Hepatocyte (in vitro differentiated cells): ENCODE results near the gene SH3BGRL3. TPM values are rescaled to one million over a fixed set of nuclear protein-coding genes. Genes with fewer than 3 reads are reported as not detected.
"Not testable (repeated sequence)": the region's sequence is repeated elsewhere in the genome, so short reads cannot be mapped to it uniquely, and the experiment has no call there.

Experiments used
- DNase-seq: peaks from one replicate; pipeline ENCODE4 v3.0.0-alpha.2; 2016; ENCODE audit warnings: low spot score
- H2AFZ ChIP-seq: fragments of 200-600 bp; sonication (generic); 2 replicates; pipeline ENCODE4 v1.6.0; 2016; ENCODE audit warnings: antibody characterized with exemption, mild to moderate bottlenecking
- H3K27ac ChIP-seq: fragments of 200-600 bp; sonication (generic); 2 replicates; pipeline ENCODE4 v1.5.1; 2016; ENCODE audit warnings: mild to moderate bottlenecking
- H3K27me3 ChIP-seq: fragments of 200-600 bp; sonication (generic); 2 replicates; pipeline ENCODE4 v1.6.1; 2016
- H3K36me3 ChIP-seq: fragments of 200-600 bp; sonication (generic); replicated peaks from 2 replicates; pipeline ENCODE4 v1.5.1; 2016; ENCODE audit warnings: low read depth; ENCODE audit not compliant: insufficient read depth
- H3K4me1 ChIP-seq: fragments of 200-600 bp; sonication (generic); 2 replicates; pipeline ENCODE4 v1.5.1; 2016; ENCODE audit warnings: mild to moderate bottlenecking, moderate library complexity; ENCODE audit not compliant: insufficient read depth
- H3K4me2 ChIP-seq: fragments of 200-600 bp; sonication (generic); 2 replicates; pipeline ENCODE4 v1.6.0; 2016
- H3K4me3 ChIP-seq: fragments of 200-600 bp; sonication (generic); 2 replicates; pipeline ENCODE4 v1.5.1; 2016; ENCODE audit warnings: mild to moderate bottlenecking
- H3K79me2 ChIP-seq: fragments of 200-600 bp; sonication (generic); 2 replicates; pipeline ENCODE4 v1.6.0; 2017; ENCODE audit warnings: mild to moderate bottlenecking
- H3K9me2 ChIP-seq: fragments of 200-600 bp; sonication (generic); replicated peaks from 2 replicates; pipeline ENCODE4 v1.6.0; 2017; ENCODE audit warnings: mild to moderate bottlenecking; ENCODE audit not compliant: insufficient read depth
- H3K9me3 ChIP-seq: fragments of 200-600 bp; sonication (generic); 2 replicates; pipeline ENCODE4 v1.5.1; 2016; ENCODE audit warnings: low read depth, mild to moderate bottlenecking
- H4K20me1 ChIP-seq: fragments of 200-600 bp; sonication (generic); 2 replicates; pipeline ENCODE4 v1.6.0; 2016; ENCODE audit warnings: mild to moderate bottlenecking; ENCODE audit not compliant: insufficient read depth, poor library complexity, severe bottlenecking
- EZH2phosphoT487 ChIP-seq: fragments of 200-600 bp; sonication (generic); IDR thresholded peaks from one replicate; pipeline ENCODE4 v1.6.1; 2018; ENCODE audit warnings: antibody characterized with exemption, mild to moderate bottlenecking, low read depth, moderate library complexity; ENCODE audit not compliant: unreplicated experiment, severe bottlenecking
- WGBS: methylation state at CpG from one replicate; pipeline ENCODE4 v1.1.6; 2016; ENCODE audit warnings: low lambda C conversion rate; ENCODE audit errors: missing lambda C conversion rate; 5-methylcytosine and 5-hydroxymethylcytosine counted together
- polyA plus RNA-seq: library from polyadenylated mRNA; unstranded; fragments of >200 nt; fragmentation: Nextera tagmentation; extraction: Ambion mirVana; gene quantifications from 2 replicates; pipeline ENCODE4 v1.2.1, GENCODE V29; 2016
- total RNA-seq: library from RNA; depleted of rRNA; stranded (reverse); fragments of >200 nt; gene quantifications from 2 replicates; pipeline ENCODE4 v1.2.3, GENCODE V29; 2014
- TF ChIP-seq, protein P1 (sequence below): fragments of 200-600 bp; sonication (generic); IDR thresholded peaks from 2 replicates; pipeline ENCODE4 v1.5.1; 2016; ENCODE audit warnings: antibody characterized with exemption, mild to moderate bottlenecking; ENCODE audit not compliant: poor library complexity

SH3BGRL3 gene
- total RNA-seq (35.9 and 36.6 TPM in 2 replicates), polyA plus RNA-seq (411 and 420 TPM in 2 replicates)

GRCh38 chr1:26279456-26280332 lies at the start of gene SH3BGRL3:
Gene SH3BGRL3, plus strand, starts transcription at chr1:26280086. Its CDS starts 70 bp downstream, at chr1:26280156.
- Histone ChIP-seq H3K4me1 (peaks cover 61% of the 10 kb centered on the region), H3K27me3 (no peaks in the 10 kb centered on the region), H3K36me3 (no peaks in the 10 kb centered on the region), H3K79me2 (peaks cover 19% of the 10 kb centered on the region), H3K4me3 (peak within 1 kb of the TSS; percentile 93), H3K9me3 (no peaks in the 10 kb centered on the region), H4K20me1 (no peaks in the 10 kb centered on the region), H3K27ac (peak within 1 kb of the TSS; percentile 94), H2AFZ (peak within 1 kb of the TSS; percentile 41), H3K9me2 (no peaks in the 10 kb centered on the region), H3K4me2 (peak within 1 kb of the TSS; percentile 93)
- TF ChIP-seq, protein P1, sequence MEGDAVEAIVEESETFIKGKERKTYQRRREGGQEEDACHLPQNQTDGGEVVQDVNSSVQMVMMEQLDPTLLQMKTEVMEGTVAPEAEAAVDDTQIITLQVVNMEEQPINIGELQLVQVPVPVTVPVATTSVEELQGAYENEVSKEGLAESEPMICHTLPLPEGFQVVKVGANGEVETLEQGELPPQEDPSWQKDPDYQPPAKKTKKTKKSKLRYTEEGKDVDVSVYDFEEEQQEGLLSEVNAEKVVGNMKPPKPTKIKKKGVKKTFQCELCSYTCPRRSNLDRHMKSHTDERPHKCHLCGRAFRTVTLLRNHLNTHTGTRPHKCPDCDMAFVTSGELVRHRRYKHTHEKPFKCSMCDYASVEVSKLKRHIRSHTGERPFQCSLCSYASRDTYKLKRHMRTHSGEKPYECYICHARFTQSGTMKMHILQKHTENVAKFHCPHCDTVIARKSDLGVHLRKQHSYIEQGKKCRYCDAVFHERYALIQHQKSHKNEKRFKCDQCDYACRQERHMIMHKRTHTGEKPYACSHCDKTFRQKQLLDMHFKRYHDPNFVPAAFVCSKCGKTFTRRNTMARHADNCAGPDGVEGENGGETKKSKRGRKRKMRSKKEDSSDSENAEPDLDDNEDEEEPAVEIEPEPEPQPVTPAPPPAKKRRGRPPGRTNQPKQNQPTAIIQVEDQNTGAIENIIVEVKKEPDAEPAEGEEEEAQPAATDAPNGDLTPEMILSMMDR: peak; percentile 55
- no peak for TF ChIP-seq EZH2phosphoT487
- peak; percentile 94 for DNase-seq
- 3% methylated on average over 54 of the region's 66 CpGs for WGBS

DNA sequence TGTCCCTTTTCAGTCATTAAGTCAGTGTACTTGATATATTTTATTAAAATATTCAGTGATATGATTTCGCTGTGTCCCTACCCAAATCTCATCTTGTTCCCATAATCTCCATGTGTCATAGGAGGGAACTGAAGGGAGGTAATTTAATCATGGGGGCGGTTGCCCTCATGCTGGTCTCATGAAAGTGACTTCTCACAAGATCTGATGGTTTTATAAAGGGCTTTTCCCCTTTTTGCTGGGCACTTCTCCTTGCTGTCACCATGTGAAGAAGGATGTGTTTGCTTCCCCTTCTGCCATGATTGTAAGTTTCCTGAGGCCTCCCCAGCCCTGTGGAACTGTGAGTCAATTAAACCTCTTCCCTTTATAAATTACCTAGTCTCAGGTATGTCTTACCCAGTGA lies 49.2 kb upstream of the SH3BGRL3 start:
- not testable (repeated sequence) for H3K4me1 ChIP-seq, H3K9me2 ChIP-seq, H3K9me3 ChIP-seq, H3K4me3 ChIP-seq, H3K36me3 ChIP-seq, H3K79me2 ChIP-seq, H4K20me1 ChIP-seq, DNase-seq, H2AFZ ChIP-seq, H3K4me2 ChIP-seq, H3K27ac ChIP-seq, H3K27me3 ChIP-seq
- WGBS: 85% methylated on average over 2 of the region's 2 CpGs

- Histone ChIP-seq H3K9me2 (no peaks in the 10 kb centered on the region), H3K79me2 (peaks cover 43% of the 10 kb centered on the region), H3K4me3 (peak within 1 kb of the TSS; percentile 44), H3K9me3 (no peaks in the 10 kb centered on the region), H2AFZ (peak within 1 kb of the TSS; percentile 94), H3K36me3 (no peaks in the 10 kb centered on the region), H3K4me2 (peak within 1 kb of the TSS; percentile 89), H3K27me3 (no peaks in the 10 kb centered on the region), H3K4me1 (peaks cover 5% of the 10 kb centered on the region), H4K20me1 (no peaks in the 10 kb centered on the region), H3K27ac (peak within 1 kb of the TSS; percentile 90)
- 1% methylated on average over 41 of the region's 73 CpGs for WGBS
- TF ChIP-seq, protein P1: peak; percentile 98
- TF ChIP-seq EZH2phosphoT487: no peak
- DNase-seq: peak; percentile 100
Measured at GRCh38 chr1:26233903-26234643, 45.8 kb upstream of the SH3BGRL3 start, which contains the start of gene CEP85. Gene CEP85, plus strand, starts transcription at chr1:26234200. Its CDS starts 5,584 bp downstream, at chr1:26239784.
